Erythroblast (primary cell): ENCODE measurements around the gene GRK2.
A peak's percentile ranks its signal among the peaks of the same experiment; 100 is the strongest.

Source experiments
- DNase-seq, 2 experiments: peaks; one replicate each; lab custom pipeline; 2025; lab: John Stamatoyannopoulos, UW
- GATA1 ChIP-seq: IDR thresholded peaks from 2 replicates; pipeline ENCODE4 v1.6.1; 2011; ENCODE audit warnings: low read depth, mild to moderate bottlenecking, control low read depth, low read length, moderate library complexity
- POLR2A ChIP-seq: IDR thresholded peaks from 2 replicates; pipeline ENCODE4 v1.6.1; 2011; ENCODE audit warnings: mild to moderate bottlenecking, low read length

Gene GRK2

DNA sequence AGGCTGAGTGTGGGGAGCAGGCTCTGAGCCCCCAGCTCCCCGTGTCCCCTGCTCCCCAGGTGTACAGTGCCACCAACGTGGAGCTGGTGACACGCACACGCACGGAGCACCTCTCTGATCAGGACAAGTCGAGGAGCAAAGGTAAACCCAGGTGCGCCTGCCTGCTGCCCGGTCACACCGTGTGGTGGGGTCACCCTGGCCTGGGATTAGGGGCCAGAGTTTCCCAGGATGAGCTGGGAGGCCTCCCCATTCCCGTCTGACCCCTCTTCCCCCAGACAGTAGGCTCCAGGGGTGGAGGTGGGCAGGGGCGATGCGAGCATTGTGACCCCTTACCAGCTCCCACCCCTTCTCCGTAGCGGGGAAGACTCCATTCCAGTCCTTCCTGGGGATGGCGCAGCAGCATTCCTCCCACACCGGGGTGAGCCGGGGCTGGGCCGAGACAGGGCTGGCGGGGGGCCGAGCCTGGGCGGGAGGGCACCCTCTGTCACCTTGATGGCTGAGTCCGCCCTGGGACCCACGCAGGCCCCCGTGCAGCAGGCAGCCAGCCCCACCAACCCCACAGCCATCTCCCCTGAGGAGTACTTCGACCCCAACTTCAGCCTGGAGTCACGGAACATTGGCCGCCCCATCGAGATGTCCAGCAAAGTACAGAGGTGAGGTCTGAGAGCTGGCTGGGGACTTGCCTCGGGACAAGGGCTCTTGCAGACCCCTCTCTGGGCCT lies 33.4 kb downstream of the GRK2 start:
- no peak for TF ChIP-seq GATA1
- TF ChIP-seq POLR2A: no peak
- no peak for DNase-seq

- TF ChIP-seq POLR2A (no peak), GATA1 (no peak)
- no peak for DNase-seq
Measured at GRCh38 chr11:67300256-67300755, 34.0 kb downstream of the GRK2 start.

- no peak for TF ChIP-seq GATA1
- no peak for TF ChIP-seq POLR2A
- no peak for DNase-seq
Measured at GRCh38 chr11:67300756-67301312, 34.6 kb downstream of the GRK2 start.

DNA sequence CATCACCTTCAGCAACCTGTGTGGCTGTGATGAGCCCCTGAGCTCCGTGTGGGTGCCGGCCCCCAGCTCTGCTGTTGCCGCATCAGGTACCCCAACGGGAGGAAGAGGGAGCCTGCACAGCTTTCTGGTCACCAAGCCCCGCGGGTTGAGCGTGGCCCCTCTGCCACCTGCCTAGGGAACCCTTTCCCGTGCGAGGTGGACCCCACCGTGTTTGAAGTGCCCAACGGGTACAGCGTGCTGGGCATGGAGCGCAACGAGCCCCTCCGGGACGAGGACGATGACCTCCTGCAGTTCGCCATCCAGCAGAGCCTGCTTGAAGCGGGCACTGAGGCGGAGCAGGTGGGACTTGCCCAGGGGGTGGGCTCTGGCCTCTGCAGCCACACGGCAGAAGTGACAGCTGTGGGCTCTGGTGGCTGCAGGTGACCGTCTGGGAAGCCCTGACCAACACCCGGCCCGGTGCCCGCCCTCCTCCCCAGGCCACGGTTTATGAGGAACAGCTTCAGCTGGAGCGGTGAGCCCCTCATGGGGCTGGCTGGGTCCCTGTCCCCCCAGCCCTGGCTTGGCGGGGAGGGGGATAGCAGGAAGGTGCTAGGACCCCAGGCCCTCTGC lies 35.1 kb downstream of the GRK2 start:
- TF ChIP-seq POLR2A (no peak), GATA1 (no peak)
- no peak for DNase-seq

DNA sequence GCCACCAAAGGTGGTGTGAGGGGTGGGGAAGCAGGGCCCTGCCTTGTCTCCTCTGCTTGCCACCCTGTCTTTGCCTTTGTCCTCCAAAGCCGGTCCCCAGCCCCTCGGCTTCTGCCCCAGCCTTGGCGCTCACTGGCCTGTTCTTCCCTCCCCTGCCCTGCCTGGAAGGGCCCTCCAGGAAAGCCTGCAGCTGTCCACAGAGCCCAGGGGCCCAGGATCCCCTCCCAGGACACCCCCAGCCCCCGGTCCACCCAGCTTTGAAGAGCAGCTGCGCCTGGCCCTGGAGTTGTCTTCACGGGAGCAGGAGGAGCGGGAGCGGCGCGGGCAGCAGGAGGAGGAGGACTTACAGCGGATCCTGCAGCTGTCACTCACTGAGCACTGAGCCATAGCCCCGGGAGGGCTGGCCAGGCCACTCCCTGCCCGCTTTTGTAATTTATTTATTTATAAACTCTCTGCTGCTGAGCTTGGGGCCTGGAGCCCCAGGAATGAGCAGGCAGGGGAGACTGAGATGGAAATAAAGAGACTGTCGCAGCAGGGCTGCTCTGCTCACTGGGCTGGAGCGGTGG lies 35.8 kb downstream of the GRK2 start:
- TF ChIP-seq GATA1 (no peak), POLR2A (no peak)
- no peak for DNase-seq

- TF ChIP-seq GATA1 (no peak), POLR2A (no peak)
- DNase-seq: no peak
Measured at GRCh38 chr11:67302571-67303131, 36.4 kb downstream of the GRK2 start.

DNA sequence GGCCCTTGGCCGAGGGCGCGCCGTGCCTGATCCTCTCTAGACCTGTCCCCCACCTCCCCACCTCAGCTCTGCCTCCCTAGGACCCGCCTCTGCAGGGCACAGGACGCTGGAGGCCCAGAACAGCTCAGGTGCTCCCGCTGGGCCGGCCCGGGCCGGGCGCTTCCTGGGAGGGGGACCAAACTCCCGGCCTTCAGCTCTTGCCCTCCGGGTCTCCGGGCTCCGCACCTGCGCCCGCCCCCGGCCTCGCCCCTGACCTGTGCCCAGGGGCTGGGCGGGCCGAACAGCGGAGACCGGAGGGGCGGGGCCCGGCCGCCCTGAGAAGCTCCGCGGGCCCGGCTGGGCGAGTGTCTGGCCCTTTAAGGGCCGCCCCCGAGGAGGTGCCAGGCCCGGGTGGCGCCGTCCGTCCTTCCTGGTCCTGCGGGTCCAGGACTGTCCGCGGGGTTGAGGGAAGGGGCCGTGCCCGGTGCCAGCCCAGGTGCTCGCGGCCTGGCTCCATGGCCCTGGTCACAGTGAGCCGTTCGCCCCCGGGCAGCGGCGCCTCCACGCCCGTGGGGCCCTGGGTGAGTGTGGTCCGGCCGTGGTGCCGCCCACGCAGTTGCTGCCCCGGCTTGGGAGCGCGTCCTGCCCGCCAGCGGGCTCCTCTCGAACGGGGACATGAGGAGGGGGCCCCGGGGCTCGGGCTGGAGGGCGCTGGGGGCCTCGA lies 37.0 kb downstream of the GRK2 start, which contains the start of gene SSH3:
SSH3 (plus strand) TSS at position 399 of the 703 bp plus-strand sequence; CDS start at position 495, 96 bp downstream.
- peak; percentile 69 to 72 for DNase-seq
- TF ChIP-seq POLR2A (no peak), GATA1 (no peak)

DNA sequence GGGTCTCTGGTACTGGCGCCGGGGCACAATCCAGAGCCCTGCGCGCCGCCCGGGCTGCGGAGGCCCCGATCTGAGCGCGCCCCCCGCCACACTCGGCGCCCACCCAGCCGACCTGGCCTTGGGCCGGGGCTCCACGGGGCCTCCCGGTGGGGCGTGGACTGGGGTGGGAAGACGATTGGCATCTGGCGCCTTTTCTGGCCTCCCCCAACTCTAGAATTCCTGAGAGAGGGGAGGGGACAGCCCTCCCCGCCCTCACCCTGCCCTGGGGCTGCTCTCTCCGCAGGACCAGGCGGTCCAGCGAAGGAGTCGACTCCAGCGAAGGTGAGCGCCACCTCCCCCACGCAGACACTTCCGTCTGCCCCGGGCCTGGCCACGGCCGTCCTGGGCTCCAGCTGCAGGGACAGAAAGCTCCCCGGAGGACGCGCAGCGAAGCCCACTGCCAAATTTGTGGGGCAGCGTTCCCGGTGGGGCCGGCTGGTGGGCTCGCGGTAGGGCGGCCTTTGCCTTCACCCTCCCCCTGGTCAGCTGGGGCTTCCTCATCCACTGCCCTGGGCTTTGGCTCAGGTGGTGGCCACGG lies 37.6 kb downstream of the GRK2 start:
- no peak for DNase-seq
- no peak for TF ChIP-seq POLR2A
- TF ChIP-seq GATA1: no peak

GRCh38 chr11:67304511-67305113 lies 38.3 kb downstream of the GRK2 start:
- TF ChIP-seq GATA1 (no peak), POLR2A (no peak)
- DNase-seq: no peak

DNA sequence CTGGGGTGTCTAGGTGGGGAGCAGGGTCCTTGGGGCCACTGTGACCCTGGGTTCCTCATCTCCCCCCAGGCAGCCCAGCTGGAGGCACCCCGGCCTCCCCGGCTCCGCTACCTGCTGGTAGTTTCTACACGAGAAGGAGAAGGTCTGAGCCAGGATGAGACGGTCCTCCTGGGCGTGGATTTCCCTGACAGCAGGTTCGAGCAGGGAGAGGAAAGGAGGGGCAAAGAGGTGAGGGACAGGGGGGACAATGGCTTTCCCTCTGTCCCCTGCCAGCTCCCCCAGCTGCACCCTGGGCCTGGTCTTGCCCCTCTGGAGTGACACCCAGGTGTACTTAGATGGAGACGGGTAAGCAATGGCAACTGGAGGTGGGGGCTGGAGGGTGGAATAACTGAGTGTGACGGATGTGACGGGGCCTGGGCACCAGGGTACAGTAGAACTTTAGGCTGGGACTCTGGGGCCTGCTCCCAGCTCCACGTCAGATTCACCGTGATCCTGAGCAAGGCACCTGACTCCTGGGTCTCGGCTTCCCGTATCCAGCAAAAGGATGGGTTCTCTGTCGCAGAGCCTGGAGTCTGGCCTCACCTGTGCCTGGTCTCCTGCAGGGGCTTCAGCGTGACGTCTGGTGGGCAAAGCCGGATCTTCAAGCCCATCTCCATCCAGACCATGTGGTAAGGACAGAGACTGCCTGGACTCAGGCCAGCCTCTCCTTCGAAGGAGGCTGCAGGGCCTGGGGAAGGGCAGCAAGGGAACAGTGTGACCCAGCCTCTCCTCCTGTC lies 40.7 kb downstream of the GRK2 start:
- no peak for DNase-seq

GRCh38 chr11:67307545-67308001 lies 41.3 kb downstream of the GRK2 start:
- DNase-seq: no peak
- no peak for TF ChIP-seq GATA1
- no peak for TF ChIP-seq POLR2A

More for the DNA sequence above, 40.7 kb downstream of the GRK2 start:
- TF ChIP-seq GATA1 (no peak), POLR2A (no peak)

- DNase-seq: no peak
- TF ChIP-seq GATA1: no peak
- TF ChIP-seq POLR2A: no peak
Measured at GRCh38 chr11:67308031-67308866, 42.0 kb downstream of the GRK2 start.
